Activated CD4-positive, alpha-beta T cell treated with anti-CD3 and anti-CD28 coated beads for 1 hour (primary cell): Measurements from ENCODE around the gene PRKN.

ENCODE experiments used
- DNase-seq: peaks from one replicate; pipeline ENCODE4 v3.0.0-alpha.2; 2020

PRKN gene

GRCh38 chr6:162526960-162527359, 200.6 kb downstream of the PRKN start:
- no peak for DNase-seq

GRCh38 chr6:162525181-162525580, 202.4 kb downstream of the PRKN start:
- no peak for DNase-seq

- no peak for DNase-seq
Observed at GRCh38 chr6:162512744-162513143, 214.8 kb downstream of the PRKN start.

- DNase-seq, result no peak
Observed at GRCh38 chr6:162497389-162497788, 230.2 kb downstream of the PRKN start.

GRCh38 chr6:162493917-162494316, 233.6 kb downstream of the PRKN start:
- DNase-seq, result no peak

GRCh38 chr6:162491637-162492036, 235.9 kb downstream of the PRKN start:
- no peak for DNase-seq

GRCh38 chr6:162489101-162489976, 238.2 kb downstream of the PRKN start:
- DNase-seq, result no peak

- DNase-seq, result no peak
Observed at GRCh38 chr6:162488444-162488843, 239.1 kb downstream of the PRKN start.

GRCh38 chr6:162485464-162485863, 242.1 kb downstream of the PRKN start:
- no peak for DNase-seq

- DNase-seq, result no peak
Observed at GRCh38 chr6:162481938-162482337, 245.6 kb downstream of the PRKN start.

- DNase-seq, result no peak
Observed at GRCh38 chr6:162481320-162481719, 246.2 kb downstream of the PRKN start.

- no peak for DNase-seq
Observed at GRCh38 chr6:162478192-162478671, 249.3 kb downstream of the PRKN start.

GRCh38 chr6:162474722-162475121, 252.8 kb downstream of the PRKN start:
- no peak for DNase-seq

GRCh38 chr6:162471842-162472241, 255.7 kb downstream of the PRKN start:
- no peak for DNase-seq

- no peak for DNase-seq
Observed at GRCh38 chr6:162468326-162468725, 259.2 kb downstream of the PRKN start.

- no peak for DNase-seq
Observed at GRCh38 chr6:162467679-162468078, 259.9 kb downstream of the PRKN start.

GRCh38 chr6:162463576-162463975, 264.0 kb downstream of the PRKN start:
- DNase-seq, result no peak

GRCh38 chr6:162459985-162460384, 267.6 kb downstream of the PRKN start:
- no peak for DNase-seq

GRCh38 chr6:162450358-162450757, 277.2 kb downstream of the PRKN start:
- no peak for DNase-seq

GRCh38 chr6:162448294-162448693, 279.3 kb downstream of the PRKN start:
- DNase-seq, result no peak

GRCh38 chr6:162443101-162443500, 284.5 kb downstream of the PRKN start:
- DNase-seq, result no peak

GRCh38 chr6:162442687-162443086, 284.9 kb downstream of the PRKN start:
- no peak for DNase-seq

- no peak for DNase-seq
Observed at GRCh38 chr6:162441991-162442390, 285.6 kb downstream of the PRKN start.

- DNase-seq, result no peak
Observed at GRCh38 chr6:162438980-162439379, 288.6 kb downstream of the PRKN start.

- DNase-seq, result no peak
Observed at GRCh38 chr6:162435071-162435470, 292.5 kb downstream of the PRKN start.
